OCI-LY7 (cell line): ENCODE measurements around the gene DHFR. TPM values are rescaled to one million over a fixed set of nuclear protein-coding genes. Genes with fewer than 3 reads are reported as not detected.

Source experiments
- BruUV-seq: library from RNA; stranded (reverse); fragments of 400-500 nt; replicated peaks from 2 replicates; lab custom pipeline; 2021; lab: Mats Ljungman, UMichigan
- CTCF ChIA-PET: fragments of 300-600 bp; sonication (Branson Sonifier 250); formaldehyde crosslinking; loops from one replicate; lab custom pipeline; 2022; ENCODE audit warnings: antibody characterized with exemption; ENCODE audit not compliant: unreplicated experiment; lab: Charles Lee
- POLR2A ChIA-PET: fragments of 300-600 bp; sonication (Branson Sonifier 250); formaldehyde crosslinking; loops from one replicate; lab custom pipeline; 2022; ENCODE audit warnings: antibody characterized with exemption; lab: Charles Lee
- DNase-seq: peaks from one replicate; pipeline ENCODE4 v3.0.0-alpha.2; 2015; ENCODE audit warnings: low spot score
- H2AFZ ChIP-seq: fragments of 200-600 bp; sonication (generic), shearing (Covaris generic); 2 replicates; pipeline ENCODE4 v1.6.1; 2014; ENCODE audit warnings: mild to moderate bottlenecking, antibody characterized with exemption, low read length, moderate library complexity
- H3K27ac ChIP-seq: fragments of 200-600 bp; sonication (generic); 2 replicates; pipeline ENCODE4 v1.5.1; 2014; ENCODE audit warnings: mixed run types, low read depth, mild to moderate bottlenecking, moderate library complexity, low read length, inconsistent platforms; ENCODE audit not compliant: poor library complexity, severe bottlenecking
- H3K36me3 ChIP-seq: fragments of 200-600 bp; sonication (generic); 2 replicates; pipeline ENCODE4 v1.6.1; 2014; ENCODE audit warnings: mild to moderate bottlenecking, antibody characterized with exemption, low read length, moderate library complexity, mixed read lengths; ENCODE audit not compliant: insufficient read depth
- H3K4me1 ChIP-seq: fragments of 200-600 bp; sonication (generic); 2 replicates; pipeline ENCODE4 v1.5.1; 2014; ENCODE audit warnings: mild to moderate bottlenecking, low read length; ENCODE audit not compliant: insufficient read depth, poor library complexity, severe bottlenecking
- H3K4me2 ChIP-seq: fragments of 200-600 bp; sonication (generic); 2 replicates; pipeline ENCODE4 v1.6.1; 2014; ENCODE audit warnings: mild to moderate bottlenecking, low read length
- H3K4me3 ChIP-seq: fragments of 200-600 bp; sonication (generic); 2 replicates; pipeline ENCODE4 v1.5.1; 2014; ENCODE audit warnings: mild to moderate bottlenecking, low read depth, low read length; ENCODE audit not compliant: poor library complexity, severe bottlenecking
- H3K79me2 ChIP-seq: fragments of 200-600 bp; sonication (generic); 2 replicates; pipeline ENCODE4 v1.6.1; 2016; ENCODE audit warnings: low read depth, mild to moderate bottlenecking, low read length, moderate library complexity, mixed read lengths; ENCODE audit not compliant: insufficient read depth
- H3K9me2 ChIP-seq: fragments of 200-600 bp; sonication (generic); 2 replicates; pipeline ENCODE4 v1.6.1; 2016; ENCODE audit warnings: mild to moderate bottlenecking, low read length, mixed read lengths; ENCODE audit not compliant: insufficient read depth
- H3K9me3 ChIP-seq: fragments of 200-600 bp; sonication (generic); 2 replicates; pipeline ENCODE4 v1.6.1; 2014; ENCODE audit warnings: mild to moderate bottlenecking, mixed run types, low read length, mixed read lengths
- H4K20me1 ChIP-seq: fragments of 200-600 bp; sonication (generic); 2 replicates; pipeline ENCODE4 v1.6.1; 2014; ENCODE audit warnings: mild to moderate bottlenecking, antibody characterized with exemption, low read length, moderate library complexity, mixed read lengths; ENCODE audit not compliant: insufficient read depth
- EZH2phosphoT487 ChIP-seq: fragments of 200-600 bp; sonication (generic); IDR thresholded peaks from 2 replicates; pipeline ENCODE4 v1.6.1; 2018; ENCODE audit warnings: low read depth, borderline replicate concordance, mild to moderate bottlenecking, mixed run types, antibody characterized with exemption, low read length, moderate library complexity, mixed read lengths
- intact Hi-C: fragments of 100-400 bp; cut with micrococcal nuclease; formaldehyde crosslinking; loops from one replicate; pipeline ENCODE4 v1.10.0; 2022; ENCODE audit not compliant: unreplicated experiment
- total RNA-seq, 2 experiments: library from RNA; depleted of rRNA in 1 of 2; stranded (reverse); fragments of >200 nt in 1 of 2; shearing (Covaris generic) in 1 of 2; gene quantifications; 2 replicates each; pipeline ENCODE4 v1.2.3, GENCODE V29; 2014 to 2022
- TF ChIP-seq, protein P1 (sequence below): fragments of 200-600 bp; sonication (generic); conservative IDR thresholded peaks from 2 replicates; pipeline ENCODE4 v1.5.1; 2014; ENCODE audit warnings: mild to moderate bottlenecking, antibody characterized with exemption, low read length, moderate library complexity, mixed read lengths

Gene DHFR
- total RNA-seq, 2 experiments from 2014 or later = 115 to 164 TPM

DNA sequence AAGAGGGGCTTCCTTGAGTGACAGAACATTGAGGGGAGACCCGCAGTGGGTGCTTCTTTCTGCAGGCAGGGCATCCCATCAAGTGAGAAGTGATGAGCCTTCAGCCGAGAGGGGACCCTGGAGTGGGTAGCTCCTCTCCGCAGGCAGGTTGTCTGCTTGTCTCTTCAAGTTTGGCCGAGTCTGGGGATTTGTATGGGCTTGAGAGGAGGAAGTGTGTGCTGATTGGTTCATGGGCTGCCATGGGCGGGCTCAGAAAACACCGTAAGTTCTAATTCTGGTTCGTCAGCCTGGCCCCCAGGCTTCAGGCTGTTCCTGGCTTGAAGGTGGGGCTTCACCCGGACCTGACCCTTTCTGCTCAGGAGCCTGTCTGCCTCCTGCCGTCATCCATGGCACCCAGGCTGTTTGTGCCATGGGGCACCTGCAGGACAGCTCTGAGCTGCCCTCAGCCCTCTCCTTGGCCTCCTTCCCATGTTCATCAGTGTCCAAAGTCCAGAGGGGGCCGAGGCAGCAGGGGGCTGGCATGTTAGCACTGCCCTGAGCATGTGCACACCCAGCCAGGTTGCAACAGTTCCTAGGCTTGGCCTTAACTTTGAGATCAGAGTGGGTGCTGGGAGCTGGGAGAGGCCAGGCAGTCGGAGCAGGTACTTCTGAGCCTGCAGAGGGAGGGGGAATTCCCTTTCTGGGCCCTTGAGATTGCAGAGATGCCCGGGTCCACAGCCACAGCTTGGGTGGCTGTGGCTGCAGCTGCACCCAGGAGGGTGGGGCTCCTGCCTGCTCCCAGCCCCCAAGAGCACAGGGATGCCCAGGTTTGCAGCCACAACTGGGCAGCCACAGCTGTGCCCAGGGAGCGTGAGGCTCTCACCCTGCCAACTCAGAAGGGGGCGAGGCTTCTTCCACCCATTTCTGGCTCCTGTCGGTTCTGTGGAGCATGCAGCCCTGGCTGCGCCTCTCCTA lies 13.5 kb upstream of the DHFR start:
- BruUV-seq = no TSS peak
- intact Hi-C loops = no loop called here
- POLR2A ChIA-PET = interaction anchor here (0.6 to 1.2 kb wide), 3 partner anchors 12 to 271 kb away, joined by 4 to 5 read pairs (median 4); no protein-coding TSS in a partner anchor
- H3K27ac ChIP-seq = no peak overlapping the region
- H3K9me2 ChIP-seq = no peaks in the 10 kb centered on the region
- H3K4me1 ChIP-seq = no peaks in the 10 kb centered on the region
- H2AFZ ChIP-seq = no peak overlapping the region
- no peak for DNase-seq
- 0 out of 2 replicates have a peak, but pooled peaks cover 7% of the 10 kb centered on the region for H3K79me2 ChIP-seq
- no peak for TF ChIP-seq EZH2phosphoT487
- TF ChIP-seq, protein P1, sequence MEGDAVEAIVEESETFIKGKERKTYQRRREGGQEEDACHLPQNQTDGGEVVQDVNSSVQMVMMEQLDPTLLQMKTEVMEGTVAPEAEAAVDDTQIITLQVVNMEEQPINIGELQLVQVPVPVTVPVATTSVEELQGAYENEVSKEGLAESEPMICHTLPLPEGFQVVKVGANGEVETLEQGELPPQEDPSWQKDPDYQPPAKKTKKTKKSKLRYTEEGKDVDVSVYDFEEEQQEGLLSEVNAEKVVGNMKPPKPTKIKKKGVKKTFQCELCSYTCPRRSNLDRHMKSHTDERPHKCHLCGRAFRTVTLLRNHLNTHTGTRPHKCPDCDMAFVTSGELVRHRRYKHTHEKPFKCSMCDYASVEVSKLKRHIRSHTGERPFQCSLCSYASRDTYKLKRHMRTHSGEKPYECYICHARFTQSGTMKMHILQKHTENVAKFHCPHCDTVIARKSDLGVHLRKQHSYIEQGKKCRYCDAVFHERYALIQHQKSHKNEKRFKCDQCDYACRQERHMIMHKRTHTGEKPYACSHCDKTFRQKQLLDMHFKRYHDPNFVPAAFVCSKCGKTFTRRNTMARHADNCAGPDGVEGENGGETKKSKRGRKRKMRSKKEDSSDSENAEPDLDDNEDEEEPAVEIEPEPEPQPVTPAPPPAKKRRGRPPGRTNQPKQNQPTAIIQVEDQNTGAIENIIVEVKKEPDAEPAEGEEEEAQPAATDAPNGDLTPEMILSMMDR = no peak
- H3K4me2 ChIP-seq = no peak overlapping the region
- CTCF ChIA-PET = no interaction called here
- peaks cover 92% of the 10 kb centered on the region for H3K36me3 ChIP-seq
- no peak overlapping the region for H3K4me3 ChIP-seq
- no peaks in the 10 kb centered on the region for H3K9me3 ChIP-seq
- H4K20me1 ChIP-seq = no peaks in the 10 kb centered on the region

DNA sequence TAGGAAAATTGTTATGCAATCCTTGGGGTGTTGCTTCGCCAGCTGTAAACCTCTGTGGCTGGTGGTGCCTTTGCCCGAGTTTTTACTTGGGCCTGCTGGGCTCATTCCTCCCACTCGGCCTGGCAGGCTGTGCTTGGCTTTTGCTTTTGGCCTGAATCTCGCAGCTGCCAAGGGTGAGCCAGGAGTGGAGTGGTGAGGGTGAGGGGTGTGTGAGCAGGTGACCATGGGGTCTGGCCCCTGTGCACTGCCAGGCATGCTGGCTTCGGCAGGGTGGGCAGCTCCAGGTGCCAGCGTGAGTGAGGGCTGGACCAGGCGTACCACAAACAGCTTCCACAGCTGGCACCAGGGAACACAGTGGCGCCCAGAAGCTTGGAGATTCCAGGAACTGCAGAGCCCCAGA lies 12.6 kb upstream of the DHFR start:
- no peak for DNase-seq
- H3K9me3 ChIP-seq = 0 out of 2 replicates have a peak, but pooled peaks cover 3% of the 10 kb centered on the region
- H3K36me3 ChIP-seq = peaks cover 92% of the 10 kb centered on the region
- 0 out of 2 replicates have a peak, but pooled peaks cover 9% of the 10 kb centered on the region for H3K79me2 ChIP-seq
- intact Hi-C loops = no loop called here
- no peaks in the 10 kb centered on the region for H4K20me1 ChIP-seq
- H2AFZ ChIP-seq = no peak overlapping the region
- no peak for TF ChIP-seq EZH2phosphoT487
- TF ChIP-seq, protein P1 = no peak
- no peak overlapping the region for H3K4me3 ChIP-seq
- BruUV-seq = no TSS peak
- ChIA-PET POLR2A (interaction anchor here (1.1 kb wide), 1 partner anchor 11 kb away, joined by 4 read pairs; no protein-coding TSS in a partner anchor), CTCF (no interaction called here)
- no peaks in the 10 kb centered on the region for H3K9me2 ChIP-seq
- no peak overlapping the region for H3K4me2 ChIP-seq
- no peak overlapping the region for H3K27ac ChIP-seq
- H3K4me1 ChIP-seq = no peaks in the 10 kb centered on the region
